Mucosa of gallbladder (tissue), 1 donor: Measurements from ENCODE around the gene NUDT4B. TPM values are rescaled to one million over a fixed set of nuclear protein-coding genes. Genes with fewer than 3 reads are reported as not detected.
"Not testable (repeated sequence)": the region's sequence is repeated elsewhere in the genome, so short reads cannot be mapped to it uniquely, and the experiment has no call there.

Source experiments
- DNase-seq: peaks from one replicate; pipeline ENCODE4 v3.0.0-alpha.2; 2020; ENCODE audit warnings: low spot score
- total RNA-seq: library from RNA; stranded (reverse); gene quantifications from one replicate; pipeline ENCODE4 v1.2.1, GENCODE V29; 2021
- donor health status: DM: no; HTN: no; CAD: no.

Gene NUDT4B
- 0.46 TPM for total RNA-seq

DNA sequence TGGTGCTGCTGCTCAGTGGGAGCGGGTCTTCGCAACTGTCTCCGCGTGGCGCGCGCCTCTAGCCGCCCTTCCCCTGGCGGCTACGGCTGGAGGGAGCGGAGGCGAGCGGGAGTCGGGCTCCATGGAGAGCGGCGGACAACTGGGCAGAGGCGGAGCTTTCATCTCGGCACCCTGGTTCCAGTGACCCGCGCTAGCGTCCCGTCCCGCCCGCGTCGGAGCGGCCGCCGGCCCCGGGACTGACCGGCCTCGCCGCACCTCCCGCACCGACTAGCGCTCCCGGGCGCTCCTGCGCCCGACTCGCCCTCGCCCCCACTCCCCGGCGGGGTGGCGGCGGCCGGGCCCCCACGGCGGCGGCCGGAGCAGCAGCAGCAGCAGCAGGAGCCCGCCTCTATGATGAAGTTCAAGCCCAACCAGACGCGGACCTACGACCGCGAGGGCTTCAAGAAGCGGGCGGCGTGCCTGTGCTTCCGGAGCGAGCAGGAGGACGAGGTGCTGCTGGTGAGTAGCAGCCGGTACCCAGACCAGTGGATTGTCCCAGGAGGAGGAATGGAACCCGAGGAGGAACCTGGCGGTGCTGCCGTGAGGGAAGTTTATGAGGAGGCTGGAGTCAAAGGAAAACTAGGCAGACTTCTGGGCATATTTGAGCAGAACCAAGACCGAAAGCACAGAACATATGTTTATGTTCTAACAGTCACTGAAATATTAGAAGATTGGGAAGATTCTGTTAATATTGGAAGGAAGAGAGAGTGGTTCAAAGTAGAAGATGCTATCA is at the start of gene NUDT4B:
TSS of gene NUDT4B (plus strand) at position 212 of the 772 bp plus-strand sequence. CDS start at position 391, 179 bp downstream.
- DNase-seq = not testable (repeated sequence)

DNA sequence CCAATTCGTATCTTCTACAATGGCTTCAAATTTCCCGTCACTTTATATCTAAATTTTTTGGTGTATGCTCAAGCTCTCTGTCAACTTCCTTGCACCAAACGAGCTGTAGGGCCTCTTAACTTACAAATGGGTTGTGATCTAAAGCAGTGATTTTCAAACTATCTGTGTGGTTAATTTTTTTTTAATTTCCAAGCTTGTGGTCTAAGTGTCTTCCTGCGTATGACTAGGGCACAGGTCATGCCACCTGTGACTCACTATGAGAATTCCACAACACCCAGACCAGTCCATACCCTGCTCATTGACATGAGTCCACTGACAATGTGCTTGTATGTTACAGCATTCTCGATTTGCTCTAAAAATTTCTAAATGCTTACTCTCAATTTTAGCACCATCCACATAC is 49.2 kb upstream of the NUDT4B start:
- DNase-seq = not testable (repeated sequence)

DNA sequence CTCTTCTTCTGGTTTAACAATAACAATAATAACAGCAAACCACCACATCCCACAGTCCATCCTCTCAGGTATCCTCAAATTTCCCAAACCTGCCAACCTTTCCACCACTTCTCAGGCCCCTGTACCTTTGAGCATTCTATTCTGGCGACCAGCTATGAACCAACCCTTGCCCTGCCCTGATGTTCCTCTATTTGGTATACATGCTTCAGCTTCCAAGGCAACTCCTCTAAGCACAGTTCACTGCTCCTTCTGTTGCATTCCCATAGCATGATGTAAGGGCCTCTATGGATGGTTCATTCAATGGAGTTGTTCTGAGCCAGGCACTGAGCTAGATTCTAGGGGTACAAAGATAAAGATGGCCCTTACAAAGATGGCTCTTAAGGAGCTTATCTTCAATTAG is 46.3 kb upstream of the NUDT4B start:
- DNase-seq = not testable (repeated sequence)

DNA sequence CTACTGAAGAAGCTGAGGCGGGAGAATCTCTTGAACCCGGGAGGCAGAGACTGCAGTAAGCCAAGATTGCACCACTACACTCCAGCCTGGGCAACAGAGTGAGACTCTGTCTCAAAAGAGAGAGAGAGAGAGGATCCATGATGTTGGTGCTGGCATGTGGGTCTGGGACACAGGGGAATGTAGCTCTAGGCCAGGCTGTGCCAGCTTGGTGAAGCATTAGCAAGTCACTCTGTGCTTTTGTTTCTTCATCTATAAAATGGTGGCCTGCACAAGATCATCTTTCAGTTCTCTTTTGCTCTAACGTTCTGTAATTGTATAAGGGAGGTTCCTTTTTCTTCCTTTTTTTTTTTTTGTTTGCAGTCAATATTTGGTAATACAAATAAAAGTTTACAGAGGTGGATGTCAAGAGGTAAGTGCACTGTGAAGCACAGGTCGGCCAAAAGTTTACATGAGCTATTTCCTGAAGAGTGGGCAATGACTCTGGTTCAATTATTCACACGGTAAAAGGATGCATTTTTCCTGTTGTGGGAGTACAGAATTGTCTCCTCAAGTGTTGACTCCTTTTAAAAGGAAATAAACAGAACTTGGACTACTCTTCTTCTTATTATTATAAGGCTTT is 44.5 kb upstream of the NUDT4B start:
- not testable (repeated sequence) for DNase-seq

DNA sequence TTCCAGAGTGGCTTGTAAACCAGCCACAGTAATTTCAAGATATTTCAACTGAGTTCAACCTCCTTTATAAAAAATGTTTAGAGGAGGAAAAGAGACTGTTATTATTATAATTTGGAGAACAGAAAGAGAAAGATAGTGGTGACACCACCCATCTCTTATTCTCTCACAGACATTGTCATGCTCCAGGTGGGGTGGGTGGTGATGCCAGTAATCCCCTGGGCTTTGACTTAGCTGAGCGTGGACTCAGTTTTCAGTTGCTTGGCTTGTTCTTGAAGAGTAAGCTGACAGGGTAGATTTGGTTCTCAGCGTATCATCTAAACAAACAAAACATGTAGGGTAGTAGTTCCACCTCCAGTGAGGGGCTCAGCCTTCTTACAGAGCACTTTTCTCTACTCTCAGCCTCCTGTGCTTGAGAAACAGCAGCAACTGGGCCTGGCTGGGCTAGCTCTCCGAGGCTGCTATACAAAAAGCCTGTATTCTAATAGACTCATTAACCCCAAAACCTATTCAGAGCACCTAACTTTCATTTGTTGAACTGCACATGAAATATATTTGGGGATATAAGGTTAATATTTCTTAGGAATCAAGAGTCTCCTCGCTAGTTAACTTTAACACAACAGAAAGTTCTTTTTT is 43.1 kb upstream of the NUDT4B start:
- not testable (repeated sequence) for DNase-seq

DNA sequence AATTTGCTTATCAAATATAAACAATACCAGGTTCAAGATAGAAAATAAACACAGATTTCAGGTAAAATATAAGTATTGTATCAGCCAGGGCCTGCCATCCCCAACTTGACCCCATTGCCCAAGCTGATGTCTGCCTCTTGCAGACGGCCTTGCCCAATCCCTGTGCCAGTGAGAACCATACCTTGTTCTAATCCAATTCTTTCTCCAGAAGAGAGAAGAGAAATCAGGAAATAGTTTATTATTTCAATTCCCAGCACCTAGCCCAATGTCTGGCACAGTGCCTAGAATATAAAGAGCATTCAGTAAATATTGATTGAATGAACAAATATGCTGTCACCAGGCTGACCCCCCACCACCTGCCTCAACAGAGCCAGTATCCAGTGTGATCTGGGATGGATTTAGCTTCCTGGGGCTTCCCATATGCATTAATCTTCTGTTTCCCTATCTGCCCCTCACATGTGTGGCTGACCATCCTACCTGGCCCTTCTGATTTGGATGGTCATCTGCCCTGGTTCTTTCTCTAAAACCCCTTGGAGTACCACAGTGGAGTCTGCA is 39.7 kb upstream of the NUDT4B start:
- DNase-seq = not testable (repeated sequence)

DNA sequence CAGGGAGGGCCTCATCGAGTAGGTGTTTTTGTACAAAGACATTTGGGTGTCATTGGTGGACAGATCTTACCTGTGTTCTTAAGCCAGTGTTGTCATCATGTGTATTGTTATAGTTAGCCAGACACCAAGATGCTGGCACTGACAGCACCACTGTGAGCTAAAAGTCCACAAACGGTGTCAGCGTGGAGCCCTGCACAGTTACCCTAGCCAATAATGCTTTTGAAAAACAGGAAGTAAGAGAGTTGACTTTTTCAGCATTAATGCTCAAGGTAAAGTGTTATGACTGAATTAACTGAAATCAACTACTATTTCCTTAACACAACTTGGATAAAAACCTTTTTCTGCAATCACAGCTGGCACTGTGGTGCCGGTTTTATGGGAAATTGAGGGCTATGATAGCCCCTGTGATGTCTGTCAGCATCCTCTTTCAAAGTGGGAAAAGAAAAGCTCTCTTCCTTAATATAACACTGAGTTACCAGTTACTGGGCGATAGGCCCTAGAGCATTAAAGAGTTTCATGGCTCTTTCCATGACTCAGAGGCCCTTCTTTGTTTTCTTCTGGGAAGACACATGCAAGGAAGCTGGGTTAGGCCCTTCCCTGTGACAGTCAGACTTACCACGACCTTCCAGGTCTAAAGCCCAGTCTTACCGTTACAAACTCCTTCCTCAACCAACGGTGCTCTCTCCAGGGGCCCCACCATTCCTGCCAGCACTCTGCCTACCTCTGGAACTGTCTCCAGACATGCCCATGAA is 37.6 kb upstream of the NUDT4B start:
- not testable (repeated sequence) for DNase-seq

DNA sequence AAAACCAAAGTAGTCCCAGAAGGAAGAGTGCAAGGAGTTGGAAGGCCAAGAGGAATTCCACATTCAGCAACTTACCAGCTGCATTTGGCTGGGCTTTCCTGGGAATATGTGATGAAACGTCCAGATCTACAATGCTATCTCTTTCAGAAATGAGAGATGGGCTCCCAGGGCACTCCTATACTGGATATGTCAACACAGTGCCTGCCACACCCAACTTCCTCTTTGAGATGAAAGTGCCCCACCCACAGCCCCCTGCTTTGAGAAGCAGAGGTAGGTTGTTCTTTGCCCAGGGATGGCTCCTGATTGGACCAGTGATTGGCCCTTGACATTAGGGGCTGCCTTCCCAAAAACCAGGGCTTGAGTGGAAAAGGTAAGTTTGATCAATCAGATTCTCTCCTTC is 36.2 kb upstream of the NUDT4B start:
- DNase-seq = not testable (repeated sequence)

DNA sequence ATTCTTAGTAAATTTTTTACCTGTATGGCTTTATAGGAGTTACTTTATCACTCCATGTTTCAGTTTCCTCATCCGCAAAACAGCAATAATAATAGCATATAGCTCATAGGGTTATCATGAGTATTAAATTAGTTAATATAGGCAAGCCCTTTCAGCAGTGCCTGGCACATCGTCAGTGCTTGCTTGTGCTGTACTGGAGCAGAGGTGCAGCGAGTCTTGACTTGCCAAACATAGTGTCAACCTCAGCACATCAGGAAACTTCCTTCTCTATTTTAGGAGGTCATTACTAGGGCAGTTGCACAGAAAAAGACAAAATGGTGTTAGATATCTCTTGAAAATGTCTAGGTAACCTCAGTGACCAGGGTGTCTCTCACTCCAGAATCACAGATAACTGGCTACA is 33.1 kb upstream of the NUDT4B start:
- DNase-seq = not testable (repeated sequence)

DNA sequence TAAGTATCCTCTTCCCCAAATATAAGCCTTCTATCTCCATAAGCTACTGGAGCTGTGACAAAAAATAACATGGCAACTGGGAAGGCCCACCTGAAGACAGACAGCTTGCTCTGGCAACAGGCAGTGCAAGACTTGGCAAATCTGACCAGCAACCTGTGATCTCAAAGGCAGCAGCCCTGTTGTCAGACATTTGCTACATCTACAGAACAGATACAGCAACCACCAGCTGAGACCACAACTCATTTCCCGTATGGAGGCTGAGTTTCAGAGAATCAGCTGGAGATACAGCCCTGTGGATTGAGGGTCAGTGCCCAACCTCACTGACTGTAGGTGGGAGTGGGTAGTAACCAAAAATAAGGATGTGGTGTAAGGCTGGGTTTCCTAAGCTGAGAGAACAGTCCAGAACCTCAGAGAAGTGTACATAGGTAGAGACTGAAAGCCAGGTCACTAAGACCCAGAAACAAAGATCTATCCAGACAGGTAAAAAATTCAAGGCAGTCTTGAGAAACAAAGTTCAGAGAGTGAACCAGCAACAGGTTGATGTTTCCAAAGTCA is 31.5 kb upstream of the NUDT4B start:
- DNase-seq = not testable (repeated sequence)

DNA sequence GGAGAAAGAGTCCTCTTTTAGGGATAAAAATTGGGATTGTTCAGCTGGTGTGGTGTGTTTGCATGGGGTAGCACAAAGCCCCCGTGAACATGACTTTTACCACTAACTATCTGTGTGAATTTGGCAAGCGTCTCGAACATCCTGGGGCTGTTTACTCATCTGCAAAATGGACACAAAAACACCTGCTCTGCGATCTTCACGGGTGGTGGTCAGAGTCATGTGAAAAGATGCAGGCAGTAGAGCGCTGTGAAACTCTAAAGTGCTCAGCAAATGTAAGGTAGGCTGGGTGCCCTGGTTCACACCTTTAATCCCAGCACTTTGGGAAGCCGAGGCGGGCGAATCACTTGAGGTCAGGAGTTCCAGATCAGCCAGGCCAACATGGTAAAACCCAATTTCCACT is 27.7 kb upstream of the NUDT4B start:
- DNase-seq = not testable (repeated sequence)

DNA sequence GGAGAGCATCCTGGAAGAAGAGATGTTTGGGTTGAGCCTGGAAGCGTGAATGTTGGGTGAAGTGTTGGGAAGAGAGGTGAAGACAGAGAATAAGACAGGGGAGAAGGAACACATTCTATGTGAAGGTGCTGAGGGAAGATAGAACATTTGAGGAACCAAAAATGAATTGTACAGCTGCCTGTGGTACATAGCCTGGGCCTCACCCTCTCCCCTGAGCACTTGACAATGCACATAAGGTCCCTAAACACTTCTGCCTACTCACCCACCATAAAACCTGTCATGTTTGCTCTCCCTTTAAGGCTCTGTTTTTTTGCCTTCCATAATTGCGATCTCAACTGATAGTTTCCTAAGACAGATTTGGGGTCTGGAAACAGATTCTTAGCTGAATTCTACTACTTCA is 25.8 kb upstream of the NUDT4B start:
- not testable (repeated sequence) for DNase-seq

DNA sequence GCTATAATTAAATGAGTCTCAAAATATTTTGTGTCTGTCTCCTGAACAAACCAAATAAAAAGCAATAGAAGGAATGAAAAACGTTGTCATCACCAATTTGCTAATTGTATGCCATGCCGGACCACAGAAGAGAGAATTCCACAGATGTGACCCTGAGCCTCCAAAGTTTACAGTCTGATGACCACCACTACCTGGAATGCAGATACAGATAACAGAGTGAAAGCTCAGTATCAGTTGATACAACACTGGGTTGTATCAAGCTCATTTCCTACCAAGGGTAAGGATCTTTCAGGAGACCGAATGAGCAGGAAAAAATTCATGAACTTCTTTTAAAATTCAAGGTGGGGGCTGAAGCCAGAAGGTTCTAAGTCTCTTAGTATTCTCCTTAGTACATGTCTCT is 25.1 kb upstream of the NUDT4B start:
- DNase-seq = not testable (repeated sequence)

DNA sequence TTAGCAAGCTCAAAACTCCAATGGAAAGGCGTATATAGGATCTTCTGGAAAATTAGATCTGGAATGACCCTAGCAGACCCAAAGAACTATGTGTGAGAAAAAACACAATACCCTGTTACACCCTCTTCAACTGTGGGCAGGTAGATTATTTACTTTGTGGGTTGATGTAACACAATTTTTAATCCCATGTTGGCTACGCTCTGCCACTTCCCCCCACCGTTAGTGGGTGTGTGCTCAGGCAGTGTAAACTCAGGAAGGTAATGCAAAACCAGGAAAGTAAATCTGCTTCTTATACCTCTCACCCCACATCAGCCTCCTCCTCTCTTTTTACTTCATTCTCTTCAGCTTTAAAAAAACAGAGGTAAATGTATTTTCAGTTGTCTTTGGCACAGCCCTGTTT is 23.7 kb upstream of the NUDT4B start:
- DNase-seq = not testable (repeated sequence)

DNA sequence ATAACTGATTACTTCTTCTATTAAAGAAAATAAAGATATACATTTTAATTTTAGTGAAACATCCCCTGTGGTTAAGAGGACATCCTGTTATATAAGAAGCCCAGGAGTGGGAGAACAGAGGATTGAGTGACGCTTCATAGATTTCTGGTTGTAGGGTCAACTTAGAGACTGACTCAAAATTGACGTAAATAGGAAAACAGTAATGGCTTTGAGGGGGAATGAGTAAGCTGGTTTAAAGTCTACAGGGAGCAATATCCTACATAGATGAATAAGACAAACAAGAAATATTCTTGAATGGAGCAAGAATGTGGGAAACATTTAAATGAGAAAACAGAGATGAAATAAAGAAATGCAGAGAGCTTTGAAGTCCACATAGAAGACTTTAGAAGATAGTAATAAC is 20.7 kb upstream of the NUDT4B start:
- DNase-seq = not testable (repeated sequence)

DNA sequence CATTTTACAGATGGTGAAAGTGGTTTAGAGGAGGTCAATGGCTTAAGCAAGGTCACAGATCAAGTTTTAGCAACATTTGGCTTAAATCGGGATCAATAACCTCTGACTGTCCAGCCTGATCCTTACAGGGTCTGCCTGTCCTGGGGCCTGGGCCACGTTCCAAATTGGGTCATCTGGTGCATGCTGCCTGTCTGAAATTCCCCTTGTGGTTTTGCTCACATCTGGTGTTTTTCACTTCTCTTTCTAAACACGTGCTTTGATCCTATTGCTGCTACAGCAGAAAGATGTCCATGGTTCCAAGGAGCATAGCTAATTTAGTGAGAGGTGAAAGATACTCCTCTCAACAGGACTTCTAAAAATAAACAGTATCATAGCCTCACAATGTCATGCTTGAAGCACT is 19.4 kb upstream of the NUDT4B start:
- DNase-seq = not testable (repeated sequence)

DNA sequence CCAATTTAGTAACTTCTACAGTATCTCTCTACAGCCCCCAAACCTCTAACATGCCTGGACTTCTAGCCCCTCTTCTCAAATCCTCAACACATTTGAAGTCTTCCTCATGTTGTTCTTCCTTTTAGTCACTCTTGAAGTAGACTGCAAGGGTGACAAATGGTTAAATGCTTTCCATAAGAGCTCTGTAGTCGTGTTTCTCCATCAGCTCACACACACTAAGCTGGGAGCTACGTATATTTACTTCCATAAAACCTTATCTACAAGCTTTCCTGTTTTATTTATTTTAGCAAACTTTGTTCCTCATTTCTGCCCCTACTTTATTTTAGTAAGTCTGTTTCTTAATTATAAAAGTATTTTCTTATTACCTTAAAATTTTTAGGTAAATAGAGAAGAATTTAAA is 19.0 kb upstream of the NUDT4B start:
- not testable (repeated sequence) for DNase-seq

DNA sequence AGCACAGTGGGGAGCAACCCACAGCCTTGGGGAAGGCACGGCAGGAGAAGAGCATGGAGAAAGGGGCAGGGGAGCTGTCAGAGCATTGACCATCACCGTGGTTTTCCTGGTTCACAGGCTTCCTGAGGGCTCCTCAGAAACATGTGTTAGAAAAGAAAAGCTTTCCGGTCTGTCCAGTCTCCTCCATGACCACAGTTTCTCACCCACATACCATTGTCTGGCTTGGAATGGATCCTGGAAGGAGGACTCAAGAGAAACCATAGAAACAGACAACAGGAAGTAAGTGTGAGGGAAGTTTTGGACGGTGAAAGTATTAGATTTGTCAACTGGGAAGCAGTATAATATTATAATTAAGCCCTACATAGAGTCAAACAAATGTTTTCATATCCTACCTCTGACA is 16.3 kb upstream of the NUDT4B start:
- not testable (repeated sequence) for DNase-seq

DNA sequence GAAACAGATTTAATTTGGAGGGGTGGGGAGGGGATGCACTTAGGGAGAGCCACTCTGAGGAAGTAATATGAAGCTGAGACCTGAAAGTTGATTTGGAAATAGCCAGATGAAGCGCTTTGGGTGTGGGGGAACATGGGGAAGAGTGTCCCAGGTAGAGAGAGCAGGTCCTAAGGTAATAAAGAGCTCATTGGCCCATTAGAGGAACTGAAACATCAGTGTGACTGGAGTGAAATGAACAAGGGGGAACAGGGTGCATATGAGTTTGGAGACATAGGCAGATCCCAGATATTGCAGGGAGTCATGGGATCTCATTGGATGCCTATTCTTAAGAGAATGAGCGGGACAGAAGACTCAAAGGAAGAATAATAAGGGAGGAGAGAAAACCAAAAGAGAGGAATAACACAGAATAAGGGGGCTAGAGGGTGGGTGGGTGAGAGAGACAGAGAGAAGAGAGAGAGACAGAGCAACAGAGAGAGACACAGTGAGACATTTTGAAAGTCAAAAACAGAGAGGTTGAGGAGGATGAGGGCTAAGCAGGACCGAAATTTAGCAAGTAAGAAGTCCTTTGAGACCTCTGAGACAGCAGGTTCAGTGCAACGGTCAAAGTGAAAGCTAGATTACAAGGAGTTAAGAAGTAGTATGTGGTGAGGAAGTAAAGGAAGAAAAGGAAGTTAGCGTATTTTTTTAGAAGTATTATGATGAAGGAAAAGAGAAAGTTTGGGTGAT is 14.8 kb upstream of the NUDT4B start:
- not testable (repeated sequence) for DNase-seq

DNA sequence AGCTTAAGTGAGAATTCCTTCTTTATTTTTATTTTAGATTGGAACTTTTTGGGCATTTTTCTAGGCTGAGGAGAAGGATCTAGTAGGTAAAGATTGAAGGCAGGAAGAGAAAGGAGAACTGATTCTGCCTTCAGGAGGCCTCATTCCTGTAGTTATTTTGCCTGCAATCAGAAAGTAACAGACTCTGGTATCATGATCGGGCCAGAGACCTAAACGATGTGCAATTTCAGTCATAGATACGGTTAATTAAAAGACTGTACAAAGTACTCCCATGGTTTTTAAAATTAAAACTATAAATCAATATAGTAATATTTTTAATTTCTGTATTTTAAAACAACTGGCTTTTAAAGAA is 14.3 kb upstream of the NUDT4B start:
- DNase-seq = not testable (repeated sequence)

DNA sequence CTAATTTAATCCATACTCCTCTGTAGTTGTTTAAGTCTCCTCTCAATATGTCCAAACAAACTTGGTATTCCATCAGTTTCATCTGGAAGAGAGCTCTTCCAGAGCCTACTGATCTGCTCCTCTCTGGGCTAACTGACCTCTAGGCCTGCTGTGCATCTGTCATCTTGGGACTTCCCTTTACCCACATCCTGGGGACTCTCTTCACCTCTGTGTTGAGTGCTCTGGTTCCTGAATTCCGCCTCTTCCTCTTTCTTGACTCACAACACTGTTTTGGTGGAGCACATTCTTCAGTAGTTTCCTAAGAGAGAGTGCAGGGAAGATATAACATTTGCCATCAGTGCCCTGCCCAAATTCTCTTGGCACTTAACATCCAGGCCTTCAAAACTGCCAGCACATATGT is 13.0 kb upstream of the NUDT4B start:
- DNase-seq = not testable (repeated sequence)
